ENCODE measurements around the gene ABCC8.

- TF ChIP-seq, protein P1, sequence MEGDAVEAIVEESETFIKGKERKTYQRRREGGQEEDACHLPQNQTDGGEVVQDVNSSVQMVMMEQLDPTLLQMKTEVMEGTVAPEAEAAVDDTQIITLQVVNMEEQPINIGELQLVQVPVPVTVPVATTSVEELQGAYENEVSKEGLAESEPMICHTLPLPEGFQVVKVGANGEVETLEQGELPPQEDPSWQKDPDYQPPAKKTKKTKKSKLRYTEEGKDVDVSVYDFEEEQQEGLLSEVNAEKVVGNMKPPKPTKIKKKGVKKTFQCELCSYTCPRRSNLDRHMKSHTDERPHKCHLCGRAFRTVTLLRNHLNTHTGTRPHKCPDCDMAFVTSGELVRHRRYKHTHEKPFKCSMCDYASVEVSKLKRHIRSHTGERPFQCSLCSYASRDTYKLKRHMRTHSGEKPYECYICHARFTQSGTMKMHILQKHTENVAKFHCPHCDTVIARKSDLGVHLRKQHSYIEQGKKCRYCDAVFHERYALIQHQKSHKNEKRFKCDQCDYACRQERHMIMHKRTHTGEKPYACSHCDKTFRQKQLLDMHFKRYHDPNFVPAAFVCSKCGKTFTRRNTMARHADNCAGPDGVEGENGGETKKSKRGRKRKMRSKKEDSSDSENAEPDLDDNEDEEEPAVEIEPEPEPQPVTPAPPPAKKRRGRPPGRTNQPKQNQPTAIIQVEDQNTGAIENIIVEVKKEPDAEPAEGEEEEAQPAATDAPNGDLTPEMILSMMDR (IDR thresholded peaks at IDR 0.05): no peak
- no peak for TF ChIP-seq EZH2 (IDR thresholded peaks at IDR 0.05; ENCODE audit: borderline replicate concordance, insufficient read depth, low read depth, low read length, poor library complexity, severe bottlenecking)
Observed at GRCh38 chr11:17393472-17393871, 83.2 kb downstream of the ABCC8 start.

Data from B cell (primary cell).